H1 (cell line): ENCODE data around the gene ZNF613. TPM values are rescaled to one million over a fixed set of nuclear protein-coding genes. Genes with fewer than 3 reads are reported as not detected.
"Not testable (repeated sequence)": the region's sequence is repeated elsewhere in the genome, so short reads cannot be mapped to it uniquely, and the experiment has no call there.

Experiments
- CTCF ChIA-PET: fragments of 300-600 bp; sonication (Branson Sonifier 250); formaldehyde crosslinking; loops from one replicate; lab custom pipeline; 2021; ENCODE audit not compliant: partially characterized antibody; lab: Charles Lee
- POLR2A ChIA-PET: fragments of 300-600 bp; sonication (Branson Sonifier 250); formaldehyde crosslinking; loops from one replicate; lab custom pipeline; 2021; ENCODE audit warnings: inconsistent platforms; ENCODE audit not compliant: partially characterized antibody; lab: Charles Lee
- DNase-seq, 2 experiments: peaks; one replicate each; pipeline versions ENCODE4 v3.0.0 to v3.0.0-alpha.2; 2010 to 2022; ENCODE audit warnings: low spot score in 2 of 2, low read depth in 1 of 2, mixed read lengths in 1 of 2
- FAIRE-seq: peaks from 2 replicates; lab custom pipeline; 2011; peaks lifted over from hg19 to GRCh38; lab: Jason Lieb, UNC
- H2AFZ ChIP-seq: 2 replicates; pipeline ENCODE4 v1.8.1; 2012; ENCODE audit warnings: low read length, inconsistent platforms
- H2AK5ac ChIP-seq: 2 replicates; pipeline ENCODE4 v1.6.1; 2013; ENCODE audit warnings: low read depth, low read length
- H2BK120ac ChIP-seq: replicated peaks from 2 replicates; pipeline ENCODE3; 2013; ENCODE audit warnings: low read depth, low read length, inconsistent platforms
- H2BK12ac ChIP-seq: 2 replicates; pipeline ENCODE4 v1.6.1; 2013; ENCODE audit warnings: low read depth, low read length
- H2BK15ac ChIP-seq: 2 replicates; pipeline ENCODE4 v1.6.1; 2013; ENCODE audit warnings: low read length
- H2BK20ac ChIP-seq: 2 replicates; pipeline ENCODE4 v1.6.1; 2013; ENCODE audit warnings: low read length
- H2BK5ac ChIP-seq: 2 replicates; pipeline ENCODE4 v1.6.1; 2013; ENCODE audit warnings: low read depth, low read length
- H3K14ac ChIP-seq: 2 replicates; pipeline ENCODE4 v1.6.1; 2013; ENCODE audit warnings: inconsistent platforms; ENCODE audit not compliant: insufficient read length
- H3K18ac ChIP-seq: 2 replicates; pipeline ENCODE4 v1.6.1; 2013; ENCODE audit warnings: low read length; ENCODE audit errors: extremely low read depth
- H3K23ac ChIP-seq: 2 replicates; pipeline ENCODE4 v1.6.1; 2013; ENCODE audit warnings: inconsistent platforms; ENCODE audit not compliant: insufficient read length
- H3K23me2 ChIP-seq: 2 replicates; pipeline ENCODE4 v1.6.1; 2013; ENCODE audit warnings: low read depth, low read length
- H3K27ac ChIP-seq: 2 replicates; pipeline ENCODE4 v1.6.1; 2011; ENCODE audit warnings: low read depth, low read length, inconsistent platforms
- H3K27me3 ChIP-seq, 4 experiments: replicated peaks in 1 of 4; 1 replicate in 1 of 4; 2 replicates in 3 of 4; pipeline versions ENCODE4 v1.6.1 to v1.8.1; 2011 to 2013; ENCODE audit warnings: low read length in 3 of 4, mild to moderate bottlenecking in 3 of 4, inconsistent platforms in 2 of 4, mixed read lengths in 2 of 4, moderate library complexity in 1 of 4; ENCODE audit not compliant: control insufficient read depth in 3 of 4, insufficient read depth in 3 of 4; ENCODE audit errors: extremely low read depth in 1 of 4
- H3K36me3 ChIP-seq, 4 experiments: 2 replicates each; pipeline versions ENCODE4 v1.6.1 to v1.8.1; 2011 to 2013; ENCODE audit warnings: mild to moderate bottlenecking in 4 of 4, low read length in 3 of 4, moderate library complexity in 2 of 4, control low read depth in 1 of 4, inconsistent platforms in 1 of 4; ENCODE audit not compliant: insufficient read depth in 4 of 4, control insufficient read depth in 2 of 4
- H3K4ac ChIP-seq: replicated peaks from 2 replicates; pipeline ENCODE3; 2013; ENCODE audit warnings: low read length, low read depth, mixed read lengths, inconsistent platforms; ENCODE audit not compliant: insufficient read length
- H3K4me1 ChIP-seq, 4 experiments: replicated peaks in 1 of 4; 1 replicate in 1 of 4; 2 replicates in 3 of 4; pipeline versions ENCODE4 v1.6.1 to v1.8.1; 2011 to 2013; ENCODE audit warnings: low read length in 3 of 4, inconsistent platforms in 2 of 4, mixed read lengths in 1 of 4; ENCODE audit not compliant: insufficient read depth in 4 of 4, control insufficient read depth in 3 of 4
- H3K4me2 ChIP-seq, 2 experiments: 2 replicates each; pipeline versions ENCODE4 v1.6.1 to v1.8.1; 2011 to 2013; ENCODE audit warnings: low read depth in 2 of 2, low read length in 2 of 2, control low read depth in 1 of 2, inconsistent platforms in 1 of 2, mild to moderate bottlenecking in 1 of 2; ENCODE audit not compliant: insufficient read depth in 1 of 2
- H3K4me3 ChIP-seq, 4 experiments: fragments of 200-600, 300-600 bp in 1 of 4; sonication (generic), shearing (Covaris generic), sonication (Bioruptor Twin) in 1 of 4; 2 replicates each; pipeline versions ENCODE4 v1.5.1 to v1.8.1; 2011 to 2016; ENCODE audit warnings: low read length in 4 of 4, low read depth in 3 of 4, control low read depth in 2 of 4, inconsistent platforms in 2 of 4, mild to moderate bottlenecking in 2 of 4, mixed read lengths in 1 of 4, moderate library complexity in 1 of 4; ENCODE audit not compliant: insufficient read depth in 2 of 4; ENCODE audit errors: extremely low read depth in 1 of 4
- H3K56ac ChIP-seq: replicated peaks from 2 replicates; pipeline ENCODE3; 2013; ENCODE audit warnings: low read depth, mild to moderate bottlenecking, mixed read lengths, low read length, inconsistent platforms; ENCODE audit not compliant: insufficient read length
- H3K79me1 ChIP-seq: 2 replicates; pipeline ENCODE4 v1.6.1; 2013; ENCODE audit warnings: low read depth, low read length, control low read depth
- H3K79me2 ChIP-seq, 2 experiments: 2 replicates each; pipeline versions ENCODE4 v1.6.1 to v1.8.1; 2012 to 2013; ENCODE audit warnings: low read length in 2 of 2, mild to moderate bottlenecking in 2 of 2, inconsistent platforms in 1 of 2; ENCODE audit not compliant: insufficient read depth in 2 of 2, control insufficient read depth in 1 of 2
- H3K9ac ChIP-seq, 4 experiments: replicated peaks in 1 of 4; 1 replicate in 1 of 4; 2 replicates in 3 of 4; pipeline versions ENCODE4 v1.6.1 to v1.8.1; 2011 to 2013; ENCODE audit warnings: low read depth in 3 of 4, low read length in 3 of 4, control low read depth in 2 of 4, mild to moderate bottlenecking in 2 of 4, moderate library complexity in 2 of 4, inconsistent platforms in 1 of 4; ENCODE audit errors: extremely low read depth in 1 of 4
- H3K9me3 ChIP-seq, 2 experiments: 2 replicates each; pipeline versions ENCODE4 v1.6.1 to v1.8.1; 2012 to 2013; ENCODE audit warnings: mild to moderate bottlenecking in 2 of 2, moderate library complexity in 2 of 2, control low read depth in 1 of 2, inconsistent platforms in 1 of 2, low read depth in 1 of 2, low read length in 1 of 2, mixed read lengths in 1 of 2; ENCODE audit not compliant: insufficient read depth in 2 of 2
- H4K20me1 ChIP-seq, 2 experiments: replicated peaks in 1 of 2; 2 replicates each; pipeline versions ENCODE3 to v1.8.1; 2011 to 2013; ENCODE audit warnings: inconsistent platforms in 2 of 2, low read length in 2 of 2, mild to moderate bottlenecking in 1 of 2; ENCODE audit not compliant: insufficient read depth in 2 of 2, control insufficient read depth in 1 of 2
- H4K5ac ChIP-seq: 2 replicates; pipeline ENCODE4 v1.6.1; 2013; ENCODE audit warnings: low read length, low read depth, mixed read lengths, inconsistent platforms; ENCODE audit not compliant: insufficient read length
- H4K8ac ChIP-seq: 2 replicates; pipeline ENCODE4 v1.8.0; 2013; ENCODE audit warnings: mild to moderate bottlenecking, moderate library complexity, low read length, inconsistent platforms; ENCODE audit not compliant: insufficient read depth; ENCODE audit errors: extremely low read depth
- H4K91ac ChIP-seq: replicated peaks from 2 replicates; pipeline ENCODE3; 2013; ENCODE audit warnings: low read length, mixed read lengths, inconsistent platforms; ENCODE audit not compliant: insufficient read length
- WGBS, 2 experiments: shearing (Covaris generic) in 1 of 2; methylation state at CpG; one replicate each; pipeline versions ENCODE4 v1.1.6 to v1.1.7; 2013 to 2015; ENCODE audit warnings: low lambda C conversion rate in 2 of 2, mixed read lengths in 2 of 2, inconsistent platforms in 1 of 2, low coverage in 1 of 2, missing lambda C conversion rate in 1 of 2; ENCODE audit not compliant: insufficient replicate concordance in 2 of 2, insufficient coverage in 1 of 2, insufficient read length in 1 of 2; ENCODE audit errors: extremely low coverage in 1 of 2, missing lambda C conversion rate in 1 of 2; 5-methylcytosine and 5-hydroxymethylcytosine counted together
- polyA plus RNA-seq, 7 experiments: library from polyadenylated mRNA; depleted of rRNA in 3 of 7; stranded (reverse) in 5 of 7; unstranded in 2 of 7; fragments of >200 nt in 5 of 7; fragments of 200-250 nt in 2 of 7; gene quantifications; 1 replicate in 5 of 7; 2 replicates in 1 of 7; 4 replicates in 1 of 7; pipeline versions ENCODE4 v1.2.1 to v1.2.3, GENCODE V29; 2011 to 2013; ENCODE audit warnings: missing spikeins in 2 of 7, mixed read lengths in 2 of 7
- total RNA-seq: library from RNA; stranded (reverse); fragmentation: NEBNext Ultra II Directional; extraction: Animal tissue kit (Norgen Biotek cat#: 25700); gene quantifications from 2 replicates; pipeline ENCODE4 v1.2.1, GENCODE V29; 2021

ZNF613 gene
- total and polyA plus RNA-seq, 2 of the 8 experiments (the other 6 are each of a cell fraction or from before 2014, with no cell fraction given), result 4.7 to 14.2 TPM

DNA sequence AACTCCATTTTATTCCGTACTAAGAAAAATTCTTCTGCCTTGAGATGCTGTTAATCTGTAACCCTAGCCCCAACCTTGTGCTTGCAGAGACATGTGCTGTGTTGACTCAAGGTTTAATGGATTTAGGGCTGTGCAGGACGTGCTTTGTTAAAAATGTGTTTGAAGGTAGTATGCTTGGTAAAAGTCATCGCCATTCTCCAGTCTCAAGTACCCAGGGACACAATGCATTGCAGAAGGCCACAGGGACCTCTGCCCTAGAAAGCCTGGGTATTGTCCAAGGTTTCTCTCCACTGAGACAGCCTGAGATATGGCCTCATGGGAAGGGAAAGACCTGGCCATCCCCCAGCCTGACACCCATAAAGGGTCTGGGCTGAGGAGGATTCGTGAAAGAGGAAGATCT lies 30.6 kb downstream of the ZNF613 start:
- H3K4me2 ChIP-seq, DNase-seq, H2AK5ac ChIP-seq, H3K14ac ChIP-seq, H4K8ac ChIP-seq, FAIRE-seq, H2AFZ ChIP-seq, H2BK12ac ChIP-seq, H4K20me1 ChIP-seq, H3K9ac ChIP-seq, H2BK5ac ChIP-seq, H3K56ac ChIP-seq, H3K23ac ChIP-seq, H2BK120ac ChIP-seq, H3K79me2 ChIP-seq, H3K27ac ChIP-seq, H4K5ac ChIP-seq, H3K4ac ChIP-seq, H3K36me3 ChIP-seq, H3K4me1 ChIP-seq, H4K91ac ChIP-seq, H2BK20ac ChIP-seq, H3K23me2 ChIP-seq, POLR2A ChIA-PET, CTCF ChIA-PET, H2BK15ac ChIP-seq, H3K18ac ChIP-seq, H3K4me3 ChIP-seq, H3K79me1 ChIP-seq, H3K27me3 ChIP-seq: not testable (repeated sequence)
- H3K9me3 ChIP-seq, result peaks cover 10 to 14% of the 10 kb centered on the region in 2 experiments; a peak in 1 of 4 replicates
- 95% methylated on average over 4 of the region's 4 CpGs; no CpG with 5 or more reads in 1 of the 2 experiments for WGBS, 2 experiments
